Kidney epithelial cell (primary cell): ENCODE data around the gene CHMP4A. TPM values are rescaled to one million over a fixed set of nuclear protein-coding genes. Genes with fewer than 3 reads are reported as not detected.
A peak's percentile ranks its signal among the peaks of the same experiment; 100 is the strongest.

Experiments used
- DNase-seq: peaks from one replicate; pipeline ENCODE4 v3.0.0-alpha.2; 2010; ENCODE audit warnings: low read depth
- H3K27me3 ChIP-seq: 2 replicates; pipeline ENCODE4 v1.6.0; 2011; ENCODE audit warnings: low read length; ENCODE audit not compliant: control insufficient read depth, insufficient read depth
- H3K36me3 ChIP-seq: 2 replicates; pipeline ENCODE4 v1.5.1; 2011; ENCODE audit warnings: low read length; ENCODE audit not compliant: control insufficient read depth, insufficient read depth
- H3K4me3 ChIP-seq: 2 replicates; pipeline ENCODE4 v1.5.1; 2011; ENCODE audit warnings: low read depth, mild to moderate bottlenecking, control low read depth, low read length
- total RNA-seq: library from RNA; depleted of rRNA; stranded (reverse); fragments of >200 nt; gene quantifications from 2 replicates; pipeline ENCODE4 v1.2.3, GENCODE V29; 2015
- TF ChIP-seq, protein P1 (sequence below): IDR thresholded peaks from 2 replicates; pipeline ENCODE4 v1.5.1; 2011; ENCODE audit warnings: mild to moderate bottlenecking, moderate library complexity, low read length, control low read depth, inconsistent platforms; ENCODE audit not compliant: insufficient read depth, poor library complexity, severe bottlenecking

The CHMP4A gene
- total RNA-seq, 1 donor from 2014 or later, result 112 TPM

GRCh38 chr14:24236689-24237462 lies 23.6 kb upstream of the CHMP4A start:
- DNase-seq, result no peak
- TF ChIP-seq, protein P1, sequence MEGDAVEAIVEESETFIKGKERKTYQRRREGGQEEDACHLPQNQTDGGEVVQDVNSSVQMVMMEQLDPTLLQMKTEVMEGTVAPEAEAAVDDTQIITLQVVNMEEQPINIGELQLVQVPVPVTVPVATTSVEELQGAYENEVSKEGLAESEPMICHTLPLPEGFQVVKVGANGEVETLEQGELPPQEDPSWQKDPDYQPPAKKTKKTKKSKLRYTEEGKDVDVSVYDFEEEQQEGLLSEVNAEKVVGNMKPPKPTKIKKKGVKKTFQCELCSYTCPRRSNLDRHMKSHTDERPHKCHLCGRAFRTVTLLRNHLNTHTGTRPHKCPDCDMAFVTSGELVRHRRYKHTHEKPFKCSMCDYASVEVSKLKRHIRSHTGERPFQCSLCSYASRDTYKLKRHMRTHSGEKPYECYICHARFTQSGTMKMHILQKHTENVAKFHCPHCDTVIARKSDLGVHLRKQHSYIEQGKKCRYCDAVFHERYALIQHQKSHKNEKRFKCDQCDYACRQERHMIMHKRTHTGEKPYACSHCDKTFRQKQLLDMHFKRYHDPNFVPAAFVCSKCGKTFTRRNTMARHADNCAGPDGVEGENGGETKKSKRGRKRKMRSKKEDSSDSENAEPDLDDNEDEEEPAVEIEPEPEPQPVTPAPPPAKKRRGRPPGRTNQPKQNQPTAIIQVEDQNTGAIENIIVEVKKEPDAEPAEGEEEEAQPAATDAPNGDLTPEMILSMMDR, result no peak
- Histone ChIP-seq H3K4me3 (no peak overlapping the region), H3K27me3 (no peaks in the 10 kb centered on the region), H3K36me3 (peaks cover 12% of the 10 kb centered on the region)

GRCh38 chr14:24235804-24236688 lies 22.8 kb upstream of the CHMP4A start:
- TF ChIP-seq, protein P1, result no peak
- DNase-seq, result no peak
- Histone ChIP-seq H3K4me3 (no peak overlapping the region), H3K36me3 (peaks cover 12% of the 10 kb centered on the region), H3K27me3 (no peaks in the 10 kb centered on the region)

DNA sequence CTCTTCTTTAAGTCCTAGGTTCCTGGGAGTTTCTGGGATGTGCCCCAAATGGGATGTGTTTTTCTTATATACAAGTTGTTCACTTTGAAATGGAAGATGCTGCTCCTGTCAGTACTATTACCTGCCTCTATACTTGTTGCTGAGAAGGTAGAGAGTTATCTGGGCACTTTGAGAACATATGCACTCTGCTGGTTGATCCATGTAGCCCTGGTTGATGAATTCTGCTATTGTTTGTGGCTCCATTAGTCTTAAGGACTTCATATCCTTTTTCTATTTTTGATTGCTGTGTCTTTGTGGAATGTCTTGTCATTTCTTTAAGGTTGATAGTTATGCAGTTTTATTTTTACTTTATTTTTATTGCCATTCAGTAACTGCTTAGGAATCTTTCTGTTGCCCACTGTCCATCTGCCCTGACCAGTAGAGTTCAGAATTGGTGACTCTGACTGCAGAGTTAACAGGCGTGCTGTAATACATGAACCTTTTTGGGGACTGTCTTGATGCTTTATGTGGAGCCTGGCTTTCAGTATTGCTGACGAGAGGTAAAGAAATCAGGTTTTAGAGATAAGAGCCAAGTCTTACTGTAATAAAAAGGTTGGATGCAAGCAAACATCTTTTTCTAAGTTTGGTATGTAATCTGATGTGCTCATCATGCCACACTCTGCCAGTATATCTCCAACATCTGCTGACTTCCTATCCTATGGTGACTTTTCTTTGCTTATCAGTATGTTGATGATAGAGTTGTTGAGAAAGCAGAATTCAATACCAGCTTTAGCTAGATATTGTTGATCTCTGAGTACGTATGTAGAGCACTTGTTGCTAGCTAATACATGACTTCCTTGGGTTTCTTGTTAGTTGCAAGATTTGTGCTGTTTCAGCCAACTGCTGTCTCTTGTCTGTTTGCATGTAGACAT lies 21.1 kb upstream of the CHMP4A start:
- TF ChIP-seq, protein P1, result no peak
- no peak overlapping the region for H3K4me3 ChIP-seq
- no peaks in the 10 kb centered on the region for H3K27me3 ChIP-seq
- DNase-seq, result no peak
- peaks cover 2% of the 10 kb centered on the region for H3K36me3 ChIP-seq

GRCh38 chr14:24233538-24233866 lies 20.2 kb upstream of the CHMP4A start:
- DNase-seq, result no peak
- peak overlapping the region; percentile 91 for H3K4me3 ChIP-seq
- peaks cover under 1% of the 10 kb centered on the region for H3K36me3 ChIP-seq
- TF ChIP-seq, protein P1, result no peak
- no peaks in the 10 kb centered on the region for H3K27me3 ChIP-seq

DNA sequence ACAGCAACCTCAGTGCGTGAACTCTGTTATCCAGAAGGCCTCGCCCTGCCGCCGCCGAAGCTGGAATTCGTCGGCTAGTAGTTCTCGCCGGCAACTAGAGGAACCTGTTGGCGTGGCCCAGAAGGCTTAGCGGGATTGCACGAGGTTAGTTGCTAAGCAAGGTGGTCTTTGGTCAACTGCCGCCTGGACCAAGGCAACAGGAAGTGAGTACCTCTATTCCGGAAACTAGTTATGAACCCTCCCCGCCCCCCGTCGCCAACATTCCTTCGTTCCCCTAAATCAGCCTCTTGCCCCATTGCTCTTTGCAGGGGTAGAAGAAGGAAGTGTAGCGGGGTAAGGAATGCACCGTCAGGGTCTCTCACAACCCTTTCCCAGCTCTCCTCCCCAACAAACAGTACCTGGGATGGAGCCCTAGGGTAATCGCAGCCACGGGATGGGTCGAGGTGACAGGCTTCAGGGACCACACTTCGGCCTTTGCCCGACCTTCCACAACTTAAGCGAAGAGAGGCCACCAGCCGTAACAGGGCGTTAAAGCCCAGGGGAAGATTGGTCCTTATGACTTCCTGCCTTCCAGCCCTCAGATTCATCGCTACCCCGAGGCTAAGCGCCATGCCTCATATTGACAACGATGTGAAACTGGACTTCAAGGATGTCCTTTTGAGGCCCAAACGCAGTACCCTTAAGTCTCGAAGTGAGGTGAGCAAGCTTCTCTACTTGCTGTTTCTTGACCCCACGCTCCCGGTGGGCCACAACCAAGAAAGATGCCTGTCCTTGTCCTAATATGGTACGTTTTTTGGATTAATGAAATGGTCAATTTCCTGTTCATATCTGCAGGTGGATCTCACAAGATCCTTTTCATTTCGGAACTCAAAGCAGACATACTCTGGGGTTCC lies 19.6 kb upstream of the CHMP4A start, which contains the start of gene GMPR2:
GMPR2 (plus strand) TSS at position 285 of the 893 bp plus-strand sequence; CDS start at position 610, 325 bp downstream.
- TF ChIP-seq, protein P1, result no peak
- no peaks in the 10 kb centered on the region for H3K36me3 ChIP-seq
- no peak for DNase-seq
- H3K27me3 ChIP-seq, result no peaks in the 10 kb centered on the region
- peak within 1 kb of the TSS; percentile 91 for H3K4me3 ChIP-seq
